Ureter (tissue), 1 donor: ENCODE measurements around the gene LRRC38. TPM values are rescaled to one million over a fixed set of nuclear protein-coding genes. Genes with fewer than 3 reads are reported as not detected.
"Not testable (repeated sequence)": the region's sequence is repeated elsewhere in the genome, so short reads cannot be mapped to it uniquely, and the experiment has no call there.

Experiments
- DNase-seq: peaks from one replicate; pipeline ENCODE4 v3.0.0-alpha.2; 2020; ENCODE audit warnings: low spot score
- total RNA-seq: library from RNA; stranded (reverse); gene quantifications from one replicate; pipeline ENCODE4 v1.2.4, GENCODE V29; 2023
- donor health status: DM: yes; HTN: yes; CAD: no.

Gene LRRC38, protein sequence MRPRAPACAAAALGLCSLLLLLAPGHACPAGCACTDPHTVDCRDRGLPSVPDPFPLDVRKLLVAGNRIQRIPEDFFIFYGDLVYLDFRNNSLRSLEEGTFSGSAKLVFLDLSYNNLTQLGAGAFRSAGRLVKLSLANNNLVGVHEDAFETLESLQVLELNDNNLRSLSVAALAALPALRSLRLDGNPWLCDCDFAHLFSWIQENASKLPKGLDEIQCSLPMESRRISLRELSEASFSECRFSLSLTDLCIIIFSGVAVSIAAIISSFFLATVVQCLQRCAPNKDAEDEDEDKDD
- total RNA-seq: not detected

DNA sequence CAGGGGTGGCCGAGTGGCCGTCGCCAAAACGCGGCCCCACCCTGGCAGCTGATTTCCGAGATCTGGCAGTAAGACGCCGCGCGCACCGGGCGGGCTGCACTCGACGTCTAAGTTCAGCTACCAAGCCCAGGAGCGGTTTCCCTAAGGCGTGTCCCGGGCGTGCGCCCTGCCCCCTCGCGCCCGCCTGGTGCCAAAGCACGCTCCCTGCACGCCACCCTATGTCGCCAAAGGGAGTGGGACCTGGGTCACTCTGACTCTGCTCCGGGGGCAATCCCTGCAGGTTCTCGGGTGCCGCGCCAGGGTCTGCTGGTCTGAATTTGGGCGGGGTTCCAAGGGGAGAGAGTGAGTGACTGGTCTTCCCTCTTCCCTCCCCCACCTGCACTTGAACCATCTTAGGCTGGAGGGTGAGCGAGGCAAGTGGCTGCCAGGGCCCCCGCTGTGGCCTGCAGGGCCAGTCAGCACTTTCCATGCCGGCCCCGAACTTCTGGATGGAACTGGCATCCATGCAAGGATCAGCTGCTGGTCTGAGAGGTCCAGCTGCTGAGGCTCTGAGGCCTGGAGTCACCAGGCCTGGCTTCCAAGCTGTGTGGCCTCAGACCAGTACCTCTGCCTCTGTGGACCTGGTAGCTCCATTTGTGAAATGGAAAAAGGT lies at the start of gene LRRC38:
LRRC38 (minus strand) TSS at position 109 of the 652 bp plus-strand sequence. CDS start 410 bp downstream, outside the sequence.
- peak; percentile 47 for DNase-seq

- DNase-seq: not testable (repeated sequence)
Measured at GRCh38 chr1:13562981-13563380, 49.2 kb upstream of the LRRC38 start.

DNA sequence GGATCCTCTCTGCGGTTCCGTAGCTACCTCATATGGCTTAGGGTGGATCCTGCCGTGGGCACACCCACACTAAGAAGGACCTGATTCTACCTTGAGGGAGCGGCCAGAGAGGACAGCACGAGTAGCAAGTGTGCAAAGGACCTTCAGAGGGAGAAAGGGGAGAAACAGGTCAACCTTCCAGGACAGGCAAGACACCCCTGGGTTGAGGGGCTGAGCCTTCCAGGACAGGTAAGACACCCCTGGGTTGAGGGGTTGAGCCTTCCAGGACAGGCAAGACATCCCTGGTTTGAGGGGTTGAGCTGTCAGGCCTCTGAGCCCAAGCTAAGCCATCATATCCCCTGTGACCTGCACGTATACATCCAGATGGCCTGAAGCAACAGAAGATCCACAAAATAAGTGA lies 46.7 kb upstream of the LRRC38 start:
- DNase-seq: no peak

GRCh38 chr1:13556224-13556764 lies 42.5 kb upstream of the LRRC38 start:
- no peak for DNase-seq

DNA sequence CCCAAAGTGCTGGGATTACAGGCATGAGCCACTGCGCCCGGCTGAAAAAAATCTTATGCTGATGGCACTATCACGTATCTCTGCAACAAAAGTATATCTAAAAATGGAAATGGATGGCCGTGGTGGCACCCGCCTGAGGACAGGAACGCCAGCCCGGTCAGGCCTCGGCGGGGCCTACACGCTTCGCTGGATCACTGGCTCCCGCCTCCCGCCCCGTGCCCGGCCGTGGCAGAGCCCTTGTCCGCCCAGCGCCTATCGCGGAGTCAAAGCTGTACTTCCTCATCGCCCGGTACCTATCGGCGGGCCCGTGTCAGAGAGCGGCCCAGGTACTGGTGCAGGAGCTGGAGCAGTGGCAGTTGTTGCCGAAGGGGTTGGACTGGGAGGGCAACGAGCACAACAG lies 41.0 kb upstream of the LRRC38 start:
- DNase-seq: no peak

- DNase-seq: no peak
Measured at GRCh38 chr1:13550663-13551062, 36.9 kb upstream of the LRRC38 start.

GRCh38 chr1:13549521-13549920 lies 35.7 kb upstream of the LRRC38 start:
- no peak for DNase-seq

DNA sequence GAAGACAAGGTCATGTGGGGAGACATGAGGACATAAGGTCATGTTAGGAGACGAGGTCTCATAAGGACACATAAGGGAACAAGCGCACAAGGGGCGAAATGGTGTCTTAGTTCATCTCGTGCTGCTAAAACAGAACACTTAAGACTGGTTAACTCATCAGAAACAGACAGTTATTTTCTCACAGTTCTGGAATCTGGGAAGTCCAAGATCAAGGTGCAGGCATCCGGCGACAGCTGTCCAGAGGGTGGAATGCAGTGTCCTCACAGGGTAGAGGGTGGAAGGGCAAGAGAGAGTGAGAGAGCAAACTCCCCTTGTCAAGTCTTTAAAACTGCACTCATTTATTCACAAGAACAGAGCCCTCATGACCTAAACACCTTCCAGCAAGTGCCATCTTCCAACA lies 35.2 kb upstream of the LRRC38 start:
- DNase-seq: no peak

DNA sequence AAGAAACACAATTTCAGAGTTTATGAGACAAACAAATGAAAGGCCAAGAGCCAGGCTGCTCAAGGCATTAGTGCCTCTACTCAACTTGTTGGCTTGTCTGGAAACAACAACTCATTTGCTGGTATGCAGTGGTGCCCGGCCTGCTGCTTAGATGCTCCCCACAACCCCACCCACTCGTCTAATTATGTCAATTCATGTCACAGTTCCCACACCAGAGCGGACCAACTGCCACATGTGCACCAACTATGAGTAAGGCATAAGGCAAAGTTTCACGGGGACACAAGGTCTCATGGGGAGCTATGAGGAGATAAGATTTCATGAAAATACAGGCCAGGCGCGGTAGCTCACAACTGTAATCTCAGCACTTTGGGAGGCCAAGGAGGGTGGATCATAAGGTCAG lies 34.5 kb upstream of the LRRC38 start:
- DNase-seq: no peak

DNA sequence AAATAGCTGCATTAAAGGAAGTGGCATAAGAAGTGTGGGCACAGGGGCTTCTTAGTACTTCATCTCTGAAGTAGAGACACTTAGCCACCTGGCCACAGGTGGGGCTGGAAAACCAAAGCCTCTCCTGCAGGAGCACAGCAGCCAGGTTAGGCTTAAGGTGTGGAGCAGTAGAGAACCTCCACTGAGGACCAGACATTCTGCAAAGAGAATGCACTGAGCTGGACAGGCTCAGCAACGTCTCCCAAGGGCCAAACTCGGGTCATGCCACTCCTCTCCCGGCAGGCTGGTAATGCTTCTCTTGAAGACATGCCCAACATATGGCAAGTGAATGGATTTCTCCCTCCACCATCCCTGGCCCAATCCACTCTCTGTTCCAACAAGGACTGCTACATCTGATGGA lies 33.0 kb upstream of the LRRC38 start:
- DNase-seq: no peak

GRCh38 chr1:13544221-13544556 lies 30.4 kb upstream of the LRRC38 start:
- no peak for DNase-seq

GRCh38 chr1:13543451-13544220 lies 29.8 kb upstream of the LRRC38 start:
- peak; percentile 49 for DNase-seq

GRCh38 chr1:13541435-13542215 lies 27.8 kb upstream of the LRRC38 start:
- DNase-seq: no peak

GRCh38 chr1:13540866-13541265 lies 27.1 kb upstream of the LRRC38 start:
- no peak for DNase-seq

DNA sequence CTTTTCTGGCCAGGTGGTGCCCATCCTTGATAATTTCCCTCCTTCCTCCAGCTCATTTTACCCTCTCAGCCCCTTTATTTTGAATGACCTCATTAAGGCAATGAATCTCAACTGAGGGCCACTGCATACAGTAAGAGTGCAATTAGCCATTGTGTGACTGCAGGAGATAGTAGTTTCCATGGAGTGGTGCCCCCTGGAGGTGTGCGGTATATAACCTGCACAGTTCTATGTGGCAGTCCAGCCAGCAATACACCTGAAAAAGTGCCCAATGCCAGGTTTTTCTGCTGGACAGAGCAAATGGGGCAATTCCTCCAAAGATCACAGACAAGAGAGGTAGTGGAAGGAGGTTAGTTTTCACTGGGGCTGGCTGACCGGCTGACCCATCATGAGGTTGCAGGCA lies 25.9 kb upstream of the LRRC38 start:
- no peak for DNase-seq

GRCh38 chr1:13538832-13539231 lies 25.0 kb upstream of the LRRC38 start:
- DNase-seq: no peak

- no peak for DNase-seq
Measured at GRCh38 chr1:13536571-13536970, 22.8 kb upstream of the LRRC38 start.

- DNase-seq: no peak
Measured at GRCh38 chr1:13535227-13535626, 21.4 kb upstream of the LRRC38 start.

DNA sequence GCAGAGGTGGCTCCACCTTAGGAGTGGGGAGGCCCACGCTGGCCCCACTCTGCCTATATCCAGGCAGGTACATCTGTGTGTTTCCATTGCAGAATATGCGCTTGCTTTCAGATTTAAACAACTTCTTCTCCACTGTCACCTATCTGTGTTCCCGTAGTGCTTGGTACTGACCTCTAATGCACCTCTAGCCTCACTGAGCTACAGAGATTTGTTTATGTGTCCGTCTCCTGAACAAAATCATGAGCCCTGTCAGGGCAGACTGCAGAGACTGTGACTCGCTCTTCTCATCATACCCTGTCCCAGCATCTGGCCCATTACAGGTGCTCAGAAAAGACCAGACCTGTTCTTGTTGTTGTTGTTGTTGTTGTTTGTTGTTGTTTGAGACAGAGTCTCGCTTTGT lies 14.5 kb upstream of the LRRC38 start:
- DNase-seq: no peak

- no peak for DNase-seq
Measured at GRCh38 chr1:13523780-13524477, 10.1 kb upstream of the LRRC38 start.

GRCh38 chr1:13520985-13521384 lies 7.2 kb upstream of the LRRC38 start:
- no peak for DNase-seq
